Ovary (tissue), 9 donors: ENCODE measurements around the gene PRTFDC1. TPM values are rescaled to one million over a fixed set of nuclear protein-coding genes. Genes with fewer than 3 reads are reported as not detected.
"Not testable (repeated sequence)": the region's sequence is repeated elsewhere in the genome, so short reads cannot be mapped to it uniquely, and the experiment has no call there.

ENCODE experiments used
- DNase-seq, 5 donors: peaks; one replicate each; pipeline ENCODE4 v3.0.0-alpha.2; 2019 to 2020
- H3K27ac ChIP-seq, 2 donors: fragments of 200-600 bp; one replicate each; pipeline versions ENCODE4 v1.5.1 to v1.8.0; 2019 to 2022
- H3K27me3 ChIP-seq: fragments of 200-600 bp; one replicate; pipeline ENCODE4 v1.8.0; 2022
- H3K36me3 ChIP-seq: fragments of 200-600 bp; sonication (generic); one replicate; pipeline ENCODE4 v1.5.1; 2019
- H3K4me1 ChIP-seq: one replicate; pipeline ENCODE4 v1.8.1; 2013; ENCODE audit warnings: mild to moderate bottlenecking, moderate library complexity; ENCODE audit not compliant: insufficient read depth
- H3K4me3 ChIP-seq: fragments of 200-600 bp; sonication (generic); one replicate; pipeline ENCODE4 v1.5.1; 2017
- H3K9me3 ChIP-seq, 2 donors: fragments of 200-600 bp in 1 of 2; sonication (generic) in 1 of 2; one replicate each; pipeline versions ENCODE4 v1.5.1 to v1.8.1; 2013 to 2019; ENCODE audit warnings: mild to moderate bottlenecking in 1 of 2, moderate library complexity in 1 of 2
- EP300 ChIP-seq: sonication (generic); formaldehyde crosslinking; IDR thresholded peaks from one replicate; pipeline ENCODE4 v1.6.1; 2017; ENCODE audit warnings: antibody characterized with exemption
- POLR2A ChIP-seq: fragments of 450-650 bp; IDR thresholded peaks from one replicate; pipeline ENCODE4 v1.6.1; 2017; ENCODE audit warnings: antibody characterized with exemption, mild to moderate bottlenecking, moderate library complexity
- WGBS, 3 donors: extraction: QIAGEN DNeasy Blood & Tissue Kit in 1 of 3; methylation state at CpG; one replicate each; pipeline versions ENCODE4 v1.1.5 to v1.1.7; 2013 to 2017; 5-methylcytosine and 5-hydroxymethylcytosine counted together
- intact Hi-C, 4 donors: fragments of 100-400 bp; cut with DNase I; formaldehyde crosslinking; loops; one replicate each; pipeline versions ENCODE4 v1.11.0 to v1.15.1; 2022 to 2023
- polyA plus RNA-seq, 2 donors: library from polyadenylated mRNA; stranded (reverse); fragments of 200-250 nt in 1 of 2; fragments of 350-450 nt in 1 of 2; fragmentation: Illumina TruSeq in 1 of 2; extraction: RNeasy Lipid Tissue Mini Kit (QIAGEN cat#74804) in 1 of 2; gene quantifications; one replicate each; pipeline ENCODE4 v1.2.3, GENCODE V29; 2013 to 2014
- total RNA-seq, 7 donors: library from RNA; depleted of rRNA in 2 of 7; stranded (reverse); fragments of >200 nt in 2 of 7; fragmentation: NEBNext Ultra II Directional in 3 of 7; extraction: Animal tissue kit (Norgen Biotek cat#: 25700) in 3 of 7; gene quantifications; one replicate each; pipeline versions ENCODE4 v1.1.0 to v1.2.4, GENCODE V29; 2016 to 2023
- TF ChIP-seq, protein P1 (sequence below), 3 donors: fragments of 450-650 bp in 2 of 3; fragments of 200-600 bp in 1 of 3; IDR thresholded peaks; one replicate each; pipeline versions ENCODE4 v1.5.1 to v1.8.0; 2016 to 2022; ENCODE audit warnings: antibody characterized with exemption in 3 of 3, mild to moderate bottlenecking in 1 of 3
- donor health status: DM: no; HTN: no; CAD: no; lungs with moderate emphysema.
- donor health status: DM: no; HTN: no; CAD: no.
- donor health status: Bipolar disorder and iron deficiency.
- donor health status: DM: yes; HTN: yes; CAD: no.
- donor health status: DM: no; HTN: no; CAD: no.
- donor health status: DM: yes; HTN: yes; CAD: no.

Gene PRTFDC1
- total and polyA plus RNA-seq, 9 donors = 12.6 to 21.3 (median 14.7) TPM

DNA sequence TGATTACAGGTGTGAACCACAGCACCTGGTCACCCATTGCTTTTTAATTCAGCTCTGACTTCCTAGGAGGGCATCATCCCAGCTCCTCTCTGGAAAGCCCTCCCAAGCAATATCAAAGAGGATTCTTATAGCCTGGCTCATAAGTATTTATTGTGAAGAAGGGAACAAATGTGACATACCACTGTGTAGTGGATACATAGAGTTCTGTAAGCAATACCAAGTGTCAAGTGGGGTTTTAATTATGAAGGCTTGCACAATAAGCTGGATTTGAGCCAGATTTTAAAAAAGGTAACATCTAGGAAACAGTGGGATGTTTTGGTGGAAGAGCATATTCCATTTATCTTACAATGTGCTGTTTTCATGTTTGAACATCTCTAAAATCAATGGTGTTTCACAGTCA is 19.0 kb upstream of the PRTFDC1 start:
- intact Hi-C loops = no loop called here
- DNase-seq = no peak

DNA sequence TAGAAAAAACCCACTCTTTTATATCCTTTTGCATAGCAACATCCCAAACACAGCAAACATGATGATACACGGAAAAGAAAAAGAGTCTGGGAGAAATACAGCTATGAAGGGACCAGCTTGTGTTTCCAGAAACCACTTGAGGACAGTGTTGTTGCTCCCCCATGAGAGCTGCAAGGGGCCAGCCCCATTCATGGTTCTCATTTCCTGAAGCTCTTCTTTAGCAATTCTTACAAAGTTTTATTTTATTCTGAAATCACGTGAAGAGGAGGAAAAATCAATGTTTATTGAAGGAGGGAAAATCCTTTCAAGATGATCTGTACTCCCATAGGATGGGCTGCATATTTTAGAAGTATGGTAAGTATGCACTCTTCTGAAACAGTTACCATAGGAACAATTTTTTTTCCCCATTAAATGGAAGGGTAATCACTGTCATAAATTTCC is 17.5 kb upstream of the PRTFDC1 start:
- no peaks in the 10 kb centered on the region for H3K4me1 ChIP-seq
- no peak for DNase-seq
- TF ChIP-seq, protein P1, sequence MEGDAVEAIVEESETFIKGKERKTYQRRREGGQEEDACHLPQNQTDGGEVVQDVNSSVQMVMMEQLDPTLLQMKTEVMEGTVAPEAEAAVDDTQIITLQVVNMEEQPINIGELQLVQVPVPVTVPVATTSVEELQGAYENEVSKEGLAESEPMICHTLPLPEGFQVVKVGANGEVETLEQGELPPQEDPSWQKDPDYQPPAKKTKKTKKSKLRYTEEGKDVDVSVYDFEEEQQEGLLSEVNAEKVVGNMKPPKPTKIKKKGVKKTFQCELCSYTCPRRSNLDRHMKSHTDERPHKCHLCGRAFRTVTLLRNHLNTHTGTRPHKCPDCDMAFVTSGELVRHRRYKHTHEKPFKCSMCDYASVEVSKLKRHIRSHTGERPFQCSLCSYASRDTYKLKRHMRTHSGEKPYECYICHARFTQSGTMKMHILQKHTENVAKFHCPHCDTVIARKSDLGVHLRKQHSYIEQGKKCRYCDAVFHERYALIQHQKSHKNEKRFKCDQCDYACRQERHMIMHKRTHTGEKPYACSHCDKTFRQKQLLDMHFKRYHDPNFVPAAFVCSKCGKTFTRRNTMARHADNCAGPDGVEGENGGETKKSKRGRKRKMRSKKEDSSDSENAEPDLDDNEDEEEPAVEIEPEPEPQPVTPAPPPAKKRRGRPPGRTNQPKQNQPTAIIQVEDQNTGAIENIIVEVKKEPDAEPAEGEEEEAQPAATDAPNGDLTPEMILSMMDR (IDR thresholded peaks at IDR 0.05) = no peak
- no peak for TF ChIP-seq EP300
- H3K4me3 ChIP-seq = no peak overlapping the region
- H3K27me3 ChIP-seq = no peaks in the 10 kb centered on the region
- no peaks in the 10 kb centered on the region for H3K9me3 ChIP-seq
- H3K36me3 ChIP-seq = no peaks in the 10 kb centered on the region
- H3K27ac ChIP-seq = no peak overlapping the region
- WGBS, 3 donors = 18 to 33% (median 23%) methylated on average over 2 of the region's 2 CpGs
- intact Hi-C loops = no loop called here

More for the DNA sequence above, 19.0 kb upstream of the PRTFDC1 start:
- Histone ChIP-seq H3K4me1 (peaks cover 3% of the 10 kb centered on the region), H3K27ac (no peak overlapping the region), H3K4me3 (no peak overlapping the region), H3K9me3 (no peaks in the 10 kb centered on the region), H3K27me3 (no peaks in the 10 kb centered on the region), H3K36me3 (no peaks in the 10 kb centered on the region)
- TF ChIP-seq, protein P1 (IDR thresholded peaks at IDR 0.05) = no peak
- TF ChIP-seq EP300 (no peak), POLR2A (no peak)

DNA sequence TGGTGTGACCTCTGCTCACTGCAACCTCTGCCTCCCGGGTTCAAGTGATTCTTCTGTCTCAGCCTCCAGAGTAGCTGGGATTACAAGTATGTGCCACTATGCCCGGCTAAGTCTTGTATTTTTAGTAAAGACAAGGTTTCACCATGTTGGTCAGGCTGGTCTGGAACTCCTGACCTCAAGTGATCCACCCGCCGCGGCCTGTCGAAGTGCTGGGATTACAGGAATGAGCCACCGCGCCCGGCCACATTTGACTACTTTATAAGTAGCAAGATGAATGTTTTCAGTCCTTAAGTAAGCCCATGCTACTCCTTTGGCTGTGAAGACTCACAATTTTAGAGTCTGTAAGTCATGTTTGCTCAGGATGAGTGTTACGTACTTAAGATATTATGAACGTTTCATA is 16.5 kb upstream of the PRTFDC1 start:
- 93 to 95% (median 95%) methylated on average over 11 of the region's 11 CpGs for WGBS, 3 donors
- intact Hi-C loops = not testable (repeated sequence)

DNA sequence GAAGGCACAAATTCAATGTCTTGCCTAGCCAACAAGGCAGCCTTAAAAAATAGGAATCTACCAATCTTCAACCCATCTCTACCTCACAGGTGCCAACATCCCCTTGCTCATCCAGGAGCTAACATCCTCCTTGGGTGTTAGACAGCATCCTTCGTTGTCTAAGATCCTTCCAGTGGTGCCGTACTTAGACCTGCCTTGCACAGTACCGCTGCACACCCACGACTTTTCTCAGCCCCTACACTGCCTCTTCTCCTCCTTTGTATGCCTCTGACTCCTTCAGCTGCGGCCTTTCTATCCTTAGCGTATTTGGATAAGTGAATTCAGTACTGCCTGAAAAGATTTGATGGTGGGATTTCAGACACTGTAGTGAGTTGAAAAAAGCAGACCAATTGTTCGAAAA is 15.9 kb upstream of the PRTFDC1 start:
- H3K36me3 ChIP-seq = no peaks in the 10 kb centered on the region
- no peak for TF ChIP-seq POLR2A
- no peak for TF ChIP-seq EP300
- TF ChIP-seq, protein P1 (IDR thresholded peaks at IDR 0.05) = no peak
- no peaks in the 10 kb centered on the region for H3K4me1 ChIP-seq
- H3K27me3 ChIP-seq = no peaks in the 10 kb centered on the region
- intact Hi-C loops = no loop called here
- no peak overlapping the region for H3K27ac ChIP-seq
- no peak for DNase-seq
- H3K4me3 ChIP-seq = no peak overlapping the region
- no peaks in the 10 kb centered on the region for H3K9me3 ChIP-seq
- 96 to 97% (median 96%) methylated on average over 7 of the region's 7 CpGs for WGBS, 3 donors

More for the DNA sequence above, 16.5 kb upstream of the PRTFDC1 start:
- not testable (repeated sequence) for H3K27me3 ChIP-seq, H3K4me3 ChIP-seq, DNase-seq, H3K4me1 ChIP-seq, H3K36me3 ChIP-seq, H3K27ac ChIP-seq, H3K9me3 ChIP-seq

DNA sequence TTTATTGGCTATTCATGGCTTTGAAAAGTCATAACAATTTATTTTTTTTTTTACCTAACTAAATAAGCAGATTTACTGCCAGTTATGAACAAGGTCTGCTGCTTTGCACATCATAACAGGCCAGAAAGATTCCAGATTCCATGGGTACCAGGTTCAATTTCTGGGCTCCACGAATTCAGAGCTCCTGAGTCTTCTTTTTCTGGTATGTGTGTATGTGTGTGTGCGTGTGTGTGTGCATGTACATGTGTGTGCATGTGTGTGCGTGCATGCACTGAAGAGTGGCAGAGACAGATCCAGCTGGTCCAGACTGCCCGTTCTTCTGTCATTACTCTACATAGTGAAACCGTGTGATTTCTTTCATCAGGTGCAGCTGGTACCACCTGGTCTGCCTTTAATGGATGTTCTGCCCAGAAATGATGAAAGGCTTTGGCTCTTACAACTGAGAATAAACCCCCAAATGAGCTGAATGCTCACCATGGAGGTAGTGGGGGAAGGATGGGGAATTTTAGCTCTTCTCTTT is 14.6 kb upstream of the PRTFDC1 start:
- TF ChIP-seq EP300 (no peak), POLR2A (no peak)
- TF ChIP-seq, protein P1 (IDR thresholded peaks at IDR 0.05) = no peak
- intact Hi-C loops = no loop called here
- H3K36me3 ChIP-seq = no peaks in the 10 kb centered on the region
- WGBS, 3 donors = 86 to 92% (median 88%) methylated on average over 5 of the region's 5 CpGs
- no peak overlapping the region for H3K27ac ChIP-seq
- no peak overlapping the region for H3K4me3 ChIP-seq
- H3K27me3 ChIP-seq = no peaks in the 10 kb centered on the region
- no peaks in the 10 kb centered on the region for H3K9me3 ChIP-seq
- no peak for DNase-seq
- H3K4me1 ChIP-seq = no peaks in the 10 kb centered on the region
